ENCODE measurements around the gene MEGF11.

MEGF11 gene

DNA sequence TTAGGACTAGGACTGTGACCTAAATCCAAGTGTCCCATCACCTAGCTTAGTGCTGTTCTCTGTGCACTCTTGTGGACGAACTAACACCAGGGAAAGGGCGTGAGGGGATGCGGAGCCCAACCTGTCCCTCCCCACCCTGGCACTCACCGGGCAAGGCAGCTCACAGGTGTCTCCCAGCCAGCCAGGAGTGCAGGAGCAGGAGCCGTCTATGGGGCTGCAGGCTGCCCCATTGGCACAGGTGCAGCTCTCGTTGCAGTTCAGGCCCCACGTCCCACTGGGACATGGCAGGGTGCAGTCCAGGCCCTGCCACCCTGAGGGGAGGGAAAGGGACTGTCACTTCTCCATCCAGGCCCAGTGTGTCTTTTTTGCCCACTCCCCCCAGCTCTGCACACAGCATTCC is 324.0 kb downstream of the MEGF11 start:
- no peak for DNase-seq

DNA sequence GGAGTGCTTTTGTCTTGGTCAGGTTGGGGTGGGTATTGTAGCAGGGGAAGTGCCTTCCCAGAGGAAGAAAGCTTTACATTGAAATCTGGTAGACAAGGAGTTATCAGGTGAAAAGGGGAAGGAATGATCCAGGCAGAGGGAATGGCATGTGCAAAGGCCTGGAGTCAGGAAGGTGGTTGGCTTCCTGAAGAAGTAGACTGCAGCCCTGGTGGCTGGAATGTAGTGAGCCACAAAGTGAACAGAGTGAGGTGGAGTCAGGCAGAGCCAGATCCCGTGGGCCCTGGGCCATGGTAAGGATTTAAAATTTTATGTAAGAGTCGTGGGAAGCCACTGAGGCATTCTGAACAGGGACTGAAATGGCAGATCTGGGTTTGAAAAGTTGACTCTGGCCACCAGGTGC is 326.0 kb downstream of the MEGF11 start:
- no peak for DNase-seq

DNA sequence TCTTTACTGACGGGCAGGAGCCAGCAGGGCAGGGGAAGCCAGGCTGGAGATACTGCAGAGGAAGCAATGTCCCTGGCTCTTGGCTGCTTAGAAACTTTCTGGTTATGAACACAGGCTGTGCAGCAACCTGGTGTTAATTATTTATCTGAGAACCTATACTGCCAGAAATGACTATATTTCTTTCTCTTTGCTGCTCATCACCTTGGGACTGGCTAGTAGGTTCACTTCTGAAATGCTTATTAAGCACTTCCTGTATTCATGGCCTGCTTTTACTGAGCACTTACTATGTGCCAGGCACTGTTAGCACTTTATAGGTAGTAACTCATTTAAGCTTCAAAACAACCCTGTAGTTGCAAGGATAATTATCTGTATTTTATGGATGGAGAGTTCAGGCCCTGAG is 326.7 kb downstream of the MEGF11 start:
- DNase-seq = no peak

DNA sequence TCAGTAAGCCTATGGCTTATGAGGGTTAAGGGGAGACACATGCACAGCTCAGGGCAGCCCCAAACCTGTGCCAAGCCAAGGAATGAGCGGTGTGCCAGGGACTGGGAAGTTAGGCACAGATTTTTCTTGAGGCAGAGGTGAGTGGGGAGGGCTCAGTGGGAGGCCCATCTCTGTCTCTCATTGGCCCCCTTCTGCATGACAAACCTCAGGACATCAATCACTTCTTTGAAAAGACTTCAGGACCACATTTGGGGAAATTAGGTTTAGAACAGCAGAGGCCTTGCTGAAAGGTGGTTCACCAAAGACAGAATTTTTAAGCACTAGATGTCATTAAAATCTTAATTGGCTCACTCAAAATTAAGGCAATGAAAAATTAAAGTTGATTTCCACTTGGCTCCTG is 327.1 kb downstream of the MEGF11 start:
- no peak for DNase-seq

DNA sequence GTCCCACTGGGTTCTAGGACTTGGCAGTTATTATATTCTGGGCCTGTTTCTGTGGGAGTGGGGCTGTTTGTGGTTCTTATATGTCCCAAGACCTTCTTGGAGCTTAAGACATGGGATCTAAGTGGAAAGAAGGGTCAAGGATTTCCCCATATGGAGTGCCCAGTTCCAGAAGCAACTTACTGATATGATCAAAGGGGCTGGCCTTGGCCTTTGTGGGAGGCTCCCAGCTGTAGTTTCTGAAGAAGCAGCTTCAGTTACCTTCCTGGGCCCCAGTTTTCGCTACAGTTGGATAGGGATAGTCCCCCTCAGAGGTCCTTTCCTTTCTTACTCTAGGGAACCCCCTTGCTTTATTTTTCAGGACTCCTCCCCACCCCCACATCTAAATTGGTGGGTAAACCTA is 328.2 kb downstream of the MEGF11 start:
- no peak for DNase-seq

DNA sequence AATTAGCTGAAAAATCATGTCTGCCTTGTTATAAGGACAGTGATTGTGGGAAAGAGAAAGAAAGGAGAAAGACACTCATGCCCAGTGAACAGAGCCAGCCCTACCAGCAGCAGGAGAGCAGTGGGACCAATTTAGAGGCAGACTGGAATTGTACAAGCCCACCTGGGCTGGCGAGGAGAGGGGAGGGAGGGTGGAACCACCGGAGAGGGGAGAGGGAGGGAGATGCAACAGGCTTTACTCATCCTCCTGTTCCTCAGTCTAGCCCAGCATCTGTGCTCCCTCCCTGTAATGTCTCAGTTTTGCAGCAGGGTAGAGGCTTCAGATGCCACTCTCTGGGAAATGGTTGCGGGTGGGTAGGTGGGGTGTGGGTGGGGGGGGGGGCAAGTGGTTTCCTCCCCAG is 329.5 kb downstream of the MEGF11 start:
- DNase-seq = no peak

DNA sequence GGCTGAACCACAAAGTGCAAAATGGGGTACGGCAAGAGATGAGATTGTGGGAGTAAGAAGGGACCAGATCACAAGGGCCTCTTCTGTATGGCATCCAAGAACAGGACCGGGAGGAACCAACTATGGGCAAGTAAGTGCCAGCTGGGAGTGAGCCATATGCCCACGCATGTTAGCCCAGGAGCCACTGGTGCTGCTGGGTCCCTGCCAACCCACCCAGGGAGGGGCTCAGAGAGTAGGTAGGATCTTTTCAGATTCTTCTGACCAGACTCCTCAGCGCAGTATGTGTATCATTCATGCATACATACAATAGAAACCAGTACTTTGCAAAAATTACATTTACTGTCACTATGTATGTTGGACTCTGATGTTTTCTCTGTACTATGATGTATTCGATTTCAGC is 330.3 kb downstream of the MEGF11 start:
- DNase-seq = no peak

DNA sequence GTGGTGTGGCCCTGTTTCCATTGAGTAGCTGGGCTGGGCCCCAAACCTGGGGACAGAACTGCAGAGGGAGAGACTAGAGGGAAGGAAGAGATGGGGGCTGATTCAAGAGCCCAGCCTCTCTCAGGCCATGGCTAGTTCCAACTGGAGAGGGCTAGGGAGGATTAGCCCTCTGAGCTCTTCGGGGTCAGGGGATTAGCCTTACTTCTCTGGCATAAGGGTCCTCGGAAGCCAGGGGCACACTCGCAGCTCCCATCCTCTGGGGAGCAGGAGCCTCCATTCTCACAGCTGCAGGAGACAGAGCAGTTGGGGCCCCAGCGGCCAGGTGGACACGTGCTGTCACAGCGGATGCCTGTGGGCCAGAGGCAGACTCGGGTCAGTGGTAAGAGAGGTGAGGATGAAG is 330.9 kb downstream of the MEGF11 start:
- DNase-seq = no peak

DNA sequence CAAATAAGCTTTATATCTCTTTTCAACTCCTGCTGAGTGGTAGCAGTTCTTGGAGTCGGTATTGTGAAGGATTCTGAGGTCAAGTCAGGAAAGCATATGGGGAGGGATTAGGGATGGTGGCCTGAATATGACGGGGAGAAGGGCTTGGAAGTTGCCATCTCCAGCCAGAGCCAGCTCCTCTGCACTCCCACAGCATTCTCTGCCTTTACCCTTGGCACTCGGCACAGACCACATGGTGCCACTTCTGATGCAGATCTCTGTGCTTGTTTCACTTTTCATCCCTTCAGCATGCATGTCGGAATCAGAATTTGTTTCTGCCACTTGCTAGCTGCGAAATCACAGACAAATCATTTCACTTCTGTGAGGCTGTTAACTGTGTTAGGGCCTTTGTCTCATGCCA is 331.8 kb downstream of the MEGF11 start:
- no peak for DNase-seq

DNA sequence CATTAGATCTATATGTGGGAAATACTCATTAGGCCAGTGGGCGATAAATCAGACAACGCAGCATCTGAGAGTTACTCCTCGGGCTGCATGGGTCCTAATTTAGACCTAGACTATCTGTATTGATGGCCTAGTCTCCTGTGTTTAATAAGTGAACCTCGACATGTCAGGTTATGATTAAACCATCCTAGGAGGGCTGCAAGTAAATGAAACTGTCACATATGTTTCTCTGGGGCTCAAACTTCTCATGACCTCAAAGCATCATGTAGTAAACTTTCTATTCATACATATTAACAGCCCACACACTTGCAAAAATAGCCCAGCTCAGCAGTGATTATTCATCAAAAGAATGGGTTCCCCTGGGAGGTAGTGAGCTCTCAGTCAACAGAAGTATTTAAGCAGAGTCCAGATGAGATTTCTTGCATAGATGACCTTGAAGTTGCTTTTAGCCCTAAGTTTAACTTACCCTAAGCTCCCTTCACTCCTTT is 332.7 kb downstream of the MEGF11 start:
- DNase-seq = no peak

DNA sequence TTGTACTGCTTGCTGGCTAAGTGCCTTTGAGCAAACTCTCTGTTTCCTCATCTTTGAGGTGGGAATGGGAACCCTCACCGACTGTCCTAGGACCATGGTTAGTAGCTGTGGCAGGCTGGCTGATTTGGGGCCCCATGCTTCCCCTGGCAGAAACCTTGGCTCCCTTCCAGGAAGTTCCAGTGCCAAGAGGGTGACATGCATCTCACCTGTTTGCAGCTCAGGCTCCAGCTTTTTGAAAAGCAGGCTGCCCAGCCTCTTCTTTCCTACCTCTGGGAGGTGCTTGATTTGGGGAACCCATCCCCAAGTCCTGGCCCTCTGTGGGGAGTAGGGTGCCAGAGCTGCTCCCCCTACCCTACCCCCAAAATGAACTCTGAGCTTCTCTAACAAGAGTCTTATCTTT is 333.4 kb downstream of the MEGF11 start:
- no peak for DNase-seq

DNA sequence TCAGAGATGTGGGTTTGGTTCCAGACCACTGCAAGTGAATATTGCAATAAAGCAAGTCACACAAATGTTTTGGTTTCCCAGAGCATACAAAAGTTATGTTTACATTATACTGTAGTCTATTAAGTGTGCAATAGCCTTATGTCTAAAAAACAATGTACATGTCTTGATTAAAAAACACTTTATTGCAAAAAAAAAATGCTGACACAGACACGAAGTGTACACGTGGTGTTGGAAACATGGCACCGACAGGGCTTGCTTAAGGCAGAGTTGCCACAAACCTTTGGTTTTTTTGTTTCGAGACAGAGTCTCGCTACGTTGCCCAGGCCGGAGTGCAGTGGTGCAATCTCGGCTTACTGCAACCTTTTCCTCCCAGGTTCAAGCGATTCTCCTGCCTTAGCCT is 334.2 kb downstream of the MEGF11 start:
- DNase-seq = no peak

DNA sequence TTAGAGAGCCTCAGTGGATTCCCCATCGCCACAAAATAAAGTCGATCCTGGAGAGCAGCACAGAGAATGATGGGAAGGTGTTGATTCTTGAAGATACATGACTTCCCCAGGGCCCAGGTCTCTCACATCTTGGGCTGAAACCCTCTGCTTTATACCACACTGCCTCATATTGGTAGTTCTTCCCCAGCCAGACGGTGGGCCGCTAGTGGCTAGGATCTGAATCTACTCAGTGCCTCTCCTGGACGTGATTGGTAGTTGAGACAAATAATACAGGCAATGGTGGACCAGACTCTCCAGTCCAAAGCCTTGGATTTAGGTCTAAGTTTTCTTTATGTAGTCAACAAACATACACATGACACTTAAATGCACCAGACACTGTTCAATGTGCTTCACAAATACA is 334.6 kb downstream of the MEGF11 start:
- DNase-seq = no peak

DNA sequence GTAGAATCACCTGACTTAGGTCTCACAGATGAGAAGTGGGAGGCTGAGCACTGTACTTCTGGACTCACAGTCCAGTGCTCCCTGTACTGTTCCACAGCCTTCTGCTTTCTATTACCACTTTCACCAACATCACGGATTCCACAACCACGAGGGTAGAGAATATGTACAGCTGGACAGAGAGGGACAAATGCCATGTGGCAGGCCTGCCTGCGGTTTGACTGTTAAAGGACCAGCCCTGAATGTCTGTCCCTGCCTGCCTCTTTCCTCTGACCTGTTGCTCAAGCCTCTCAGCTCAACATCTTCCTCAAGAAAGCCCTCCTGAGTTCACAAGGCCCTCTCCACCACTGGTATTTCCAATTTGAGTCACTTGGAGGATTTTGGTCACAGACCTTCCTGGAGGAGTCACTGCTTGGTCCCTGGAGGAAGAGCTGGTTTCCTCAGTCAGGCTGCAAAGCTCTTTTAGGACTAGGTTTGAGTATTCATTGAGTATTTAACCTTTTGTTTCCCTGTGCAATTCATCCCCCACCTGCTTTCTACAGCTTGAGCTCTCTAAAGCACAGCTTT is 335.1 kb downstream of the MEGF11 start:
- no peak for DNase-seq

DNA sequence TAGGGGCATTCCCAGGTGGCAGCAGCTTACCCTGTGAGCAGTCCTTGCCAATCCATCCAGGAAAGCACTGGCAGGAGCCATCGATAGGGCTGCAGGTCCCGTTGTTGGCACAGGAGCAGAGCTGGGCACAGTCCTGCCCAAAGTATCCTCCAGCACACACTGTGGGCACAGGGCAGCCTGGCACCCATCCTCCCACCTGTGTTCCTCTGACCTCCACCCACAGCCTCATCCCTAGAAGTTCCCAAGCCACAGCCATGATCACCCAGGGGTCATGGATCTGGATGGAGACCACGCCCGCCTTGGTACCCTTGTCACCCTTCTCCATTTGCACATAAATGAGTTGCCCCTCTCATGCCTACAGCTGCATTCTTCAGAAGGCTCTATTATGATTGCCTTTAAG is 335.6 kb downstream of the MEGF11 start:
- DNase-seq = no peak

DNA sequence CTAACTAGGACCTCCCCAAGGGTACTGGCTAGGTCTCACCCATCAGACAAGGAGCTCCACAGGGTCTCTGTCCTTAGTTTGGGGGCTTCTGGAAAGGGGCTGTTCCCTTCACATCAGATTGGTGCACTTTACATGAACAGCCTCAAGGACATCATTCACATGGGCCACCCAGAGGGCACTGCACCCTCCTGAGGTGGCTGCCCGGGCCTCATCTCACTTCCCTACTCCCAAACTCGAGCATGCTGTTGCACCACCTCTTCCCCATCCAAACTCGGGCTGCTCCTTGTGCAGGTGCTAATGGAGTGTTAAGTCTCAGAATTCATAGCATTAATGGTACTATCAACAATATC is 336.2 kb downstream of the MEGF11 start:
- DNase-seq = no peak

DNA sequence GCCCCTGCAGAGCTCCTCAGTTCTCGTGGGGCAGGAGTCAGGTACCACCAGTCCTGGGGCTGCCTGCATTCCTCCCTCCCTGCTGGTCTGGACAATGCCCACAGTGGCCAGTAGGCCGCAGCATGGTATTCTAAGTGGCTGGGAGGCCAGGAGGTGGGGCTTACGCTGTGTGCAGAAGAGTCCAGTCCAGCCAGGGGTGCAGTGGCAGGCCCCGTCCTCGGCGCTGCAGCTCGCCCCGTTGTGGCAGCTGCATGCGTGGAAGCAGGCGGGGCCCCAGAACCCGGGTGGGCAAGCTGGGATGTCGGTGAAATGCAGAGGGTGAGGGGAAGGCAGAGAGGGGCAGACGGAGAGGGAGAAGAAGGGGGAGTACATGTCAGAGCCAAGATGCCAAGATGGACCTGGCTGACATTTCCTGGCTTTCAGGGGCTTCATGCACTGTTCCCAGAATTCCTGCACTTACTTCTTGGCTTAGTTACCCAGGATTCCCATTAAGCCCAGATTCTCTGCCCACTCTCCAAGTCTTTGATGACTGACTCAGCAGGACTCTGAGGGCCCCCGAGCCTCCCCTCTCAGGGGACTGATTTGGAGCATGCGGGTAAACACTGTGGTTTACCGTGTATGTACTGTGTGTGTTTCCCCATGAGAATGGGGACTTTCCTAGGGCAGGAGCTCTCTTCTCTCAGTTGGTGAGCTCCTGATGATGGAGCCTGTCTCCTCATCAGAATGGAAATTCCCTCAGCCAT is 336.7 kb downstream of the MEGF11 start:
- DNase-seq = peak; percentile 58

DNA sequence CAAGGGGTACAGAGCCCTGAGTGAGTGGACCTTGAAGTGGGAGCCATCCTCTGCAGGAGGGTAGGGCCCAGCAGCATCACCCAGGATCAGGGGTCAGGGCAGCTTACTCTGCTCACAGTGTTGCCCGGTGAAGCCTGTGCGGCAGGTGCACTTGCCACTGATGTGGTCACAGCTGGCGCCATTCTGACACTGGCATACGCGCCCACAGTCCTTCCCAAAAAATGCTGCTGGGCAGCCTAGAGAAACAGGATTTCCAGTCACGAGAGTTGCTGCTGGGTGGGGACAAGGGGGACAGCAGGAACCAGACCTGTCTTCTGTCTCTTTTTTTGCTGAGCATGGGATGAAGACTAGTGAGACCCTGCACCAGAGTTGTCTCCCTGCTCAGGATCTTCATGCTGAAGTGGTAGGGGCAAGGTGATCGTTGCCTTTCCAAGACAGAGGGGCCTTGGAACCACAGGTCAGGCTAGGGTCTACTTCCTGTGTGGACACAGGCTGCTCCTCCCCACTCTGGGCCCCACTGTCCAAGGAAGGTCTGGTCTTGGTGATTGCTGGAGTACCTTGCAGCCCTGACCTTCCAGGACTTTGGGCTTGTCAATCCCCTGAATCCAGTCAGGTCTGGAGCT is 337.4 kb downstream of the MEGF11 start:
- DNase-seq = no peak

DNA sequence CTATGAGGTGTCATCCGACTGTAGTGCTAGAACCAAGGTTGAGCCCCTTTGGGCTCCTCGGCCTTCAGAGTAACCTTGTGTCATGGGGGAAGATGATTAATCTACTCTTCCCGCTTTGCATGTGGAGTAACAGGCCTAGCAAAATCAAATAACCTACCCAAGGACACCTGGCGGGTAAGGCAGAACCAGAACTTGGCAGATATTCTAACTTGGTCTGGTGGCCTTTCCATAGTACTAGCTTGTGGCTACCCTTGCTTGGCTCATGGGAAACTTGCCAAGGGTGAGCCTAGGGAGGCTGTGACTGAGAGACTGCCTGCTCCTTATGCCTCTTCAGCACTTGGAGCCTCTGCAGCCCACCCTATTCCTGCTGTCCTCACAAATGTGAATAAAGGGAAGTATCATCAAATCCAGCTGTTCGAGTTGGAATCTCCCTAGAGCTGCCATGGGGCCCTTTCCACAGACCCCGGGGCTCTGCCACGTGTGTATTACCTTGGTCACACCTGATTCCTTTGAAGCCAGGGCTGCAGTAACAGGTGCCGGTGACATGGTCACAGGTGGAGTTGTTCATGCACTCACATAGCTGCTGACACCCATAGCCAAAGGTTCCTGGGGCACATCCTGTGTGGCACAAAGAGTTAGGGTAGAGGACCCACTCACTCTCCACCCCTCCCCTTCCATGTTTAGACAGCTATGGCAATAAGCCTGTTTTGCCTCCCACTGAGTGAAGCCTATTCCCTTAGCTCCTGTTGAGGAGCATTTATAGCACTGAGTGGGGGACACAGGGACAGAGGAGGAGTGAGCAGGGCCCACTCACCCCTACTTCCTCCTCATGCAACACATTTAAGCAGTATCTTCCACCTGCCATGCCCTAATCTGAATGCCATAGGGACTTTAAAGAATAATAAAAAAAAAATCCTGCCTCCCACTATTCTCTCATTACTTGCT is 338.3 kb downstream of the MEGF11 start:
- DNase-seq = no peak

DNA sequence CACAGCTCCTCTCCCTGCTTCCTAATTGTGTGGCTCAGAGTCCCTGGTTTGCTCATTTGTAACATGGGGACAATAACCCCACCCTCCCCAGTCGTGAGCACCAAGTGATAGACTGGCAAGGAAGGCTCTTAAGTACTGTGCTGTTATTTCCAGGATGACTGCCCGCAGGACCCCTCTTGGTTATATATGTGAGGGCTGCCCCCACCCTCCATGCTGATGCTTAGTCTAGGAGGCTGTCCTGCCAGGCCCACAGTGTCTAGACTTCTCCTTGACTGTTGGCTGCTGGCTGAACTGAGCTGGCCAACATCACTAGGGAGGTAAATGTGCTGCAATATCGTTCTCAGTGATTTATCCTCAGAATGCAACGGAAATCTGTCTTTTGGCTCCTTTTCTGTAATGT is 339.2 kb downstream of the MEGF11 start:
- no peak for DNase-seq

DNA sequence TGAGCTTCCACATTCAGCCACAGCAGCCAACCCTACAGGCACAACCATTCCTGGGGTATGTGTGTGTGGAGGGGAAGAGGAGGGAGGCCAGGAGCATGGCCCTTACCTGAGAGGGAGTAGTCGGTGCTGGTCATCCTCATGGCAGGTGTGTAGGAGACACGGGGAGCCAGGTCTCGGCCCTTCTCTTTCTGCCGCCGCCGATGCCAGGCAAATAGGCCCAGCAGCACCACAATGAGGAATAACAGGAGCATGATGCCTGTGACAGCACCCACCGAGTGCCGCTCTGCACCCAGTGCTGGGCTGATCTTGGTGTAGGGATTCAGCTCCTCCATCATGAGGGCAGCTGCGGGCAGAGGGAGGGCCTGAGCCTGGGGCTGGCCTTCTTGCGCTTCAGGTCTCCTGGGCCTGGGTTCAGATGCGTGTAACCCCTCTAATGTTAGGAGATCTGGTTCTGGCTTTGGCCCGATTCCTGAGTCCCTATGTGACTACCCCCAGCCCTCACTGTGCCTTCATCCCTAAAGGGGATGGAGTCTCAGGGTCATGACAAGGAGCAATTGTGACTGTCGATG is 339.8 kb downstream of the MEGF11 start:
- DNase-seq = no peak

DNA sequence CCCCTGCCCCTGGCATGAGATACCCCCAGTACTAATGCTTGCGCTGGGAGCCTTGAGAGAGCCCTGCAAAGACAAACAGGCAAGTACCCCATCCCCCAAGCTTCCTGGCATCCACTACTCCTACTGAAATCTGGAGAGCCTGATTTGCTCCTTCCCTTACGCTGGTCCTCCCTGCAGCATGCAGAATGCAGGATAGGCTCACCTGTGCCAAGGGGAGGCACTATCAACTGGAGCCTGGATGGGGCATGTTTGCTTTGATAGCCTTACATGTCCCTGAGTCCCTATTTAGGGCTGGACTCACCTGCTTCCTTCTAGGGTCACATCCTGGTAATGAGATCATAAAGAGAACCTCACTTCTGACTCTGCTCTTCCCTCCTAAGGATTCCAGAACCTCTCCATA is 341.3 kb downstream of the MEGF11 start:
- no peak for DNase-seq

DNA sequence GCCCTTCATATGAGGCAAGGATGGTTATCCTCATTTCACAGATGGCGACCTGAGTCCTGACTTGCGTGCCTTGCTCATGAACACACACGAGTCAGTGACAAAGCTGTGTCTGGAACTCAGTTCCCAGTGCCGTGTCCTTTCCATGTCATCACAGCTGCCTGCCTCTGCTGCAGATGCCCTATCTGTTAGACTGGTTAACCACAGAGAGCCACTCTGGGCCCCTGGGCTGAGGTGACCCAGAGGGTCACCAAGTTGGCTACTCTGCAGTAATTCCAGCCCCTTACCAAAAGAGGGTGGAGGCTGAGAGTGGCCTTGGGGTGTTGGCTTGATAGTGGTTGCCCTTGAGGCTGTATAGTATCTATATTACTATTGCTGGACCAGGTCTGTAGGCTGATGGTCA is 343.2 kb downstream of the MEGF11 start:
- DNase-seq = no peak

All from NCI-H146 (cell line).